HG03039 (cell line): ENCODE data around the gene ZNF362.

Source experiments
- ATAC-seq: cut with Tn5 transposase; IDR thresholded peaks from one replicate; pipeline ENCODE4 v1.9.1; 2021; ENCODE audit warnings: mild to moderate bottlenecking, moderate library complexity; ENCODE audit not compliant: unreplicated experiment

The ZNF362 gene

GRCh38 chr1:33341190-33341589 lies 84.9 kb downstream of the ZNF362 start:
- ATAC-seq: no peak

- ATAC-seq: no peak
Measured at GRCh38 chr1:33342041-33342723, 85.9 kb downstream of the ZNF362 start.

DNA sequence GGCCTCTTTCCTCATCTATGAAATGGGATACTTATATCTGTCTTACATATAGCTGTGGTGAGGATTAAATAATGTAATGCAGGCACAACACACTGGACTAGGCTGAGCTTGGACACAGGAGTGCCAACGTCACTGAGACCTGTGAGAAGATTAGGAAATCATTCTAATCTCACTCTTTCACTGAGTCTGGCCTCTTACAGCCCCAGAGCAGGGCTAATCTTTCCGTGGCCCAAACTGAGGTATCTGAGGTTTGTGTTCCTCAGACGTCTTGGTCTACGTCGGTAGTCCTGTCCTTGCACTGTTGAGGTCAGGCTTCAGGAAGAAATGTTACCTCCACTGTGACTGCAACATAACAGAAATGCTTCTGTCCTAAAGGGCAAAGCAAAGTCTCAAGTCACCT lies 87.2 kb downstream of the ZNF362 start:
- no peak for ATAC-seq

DNA sequence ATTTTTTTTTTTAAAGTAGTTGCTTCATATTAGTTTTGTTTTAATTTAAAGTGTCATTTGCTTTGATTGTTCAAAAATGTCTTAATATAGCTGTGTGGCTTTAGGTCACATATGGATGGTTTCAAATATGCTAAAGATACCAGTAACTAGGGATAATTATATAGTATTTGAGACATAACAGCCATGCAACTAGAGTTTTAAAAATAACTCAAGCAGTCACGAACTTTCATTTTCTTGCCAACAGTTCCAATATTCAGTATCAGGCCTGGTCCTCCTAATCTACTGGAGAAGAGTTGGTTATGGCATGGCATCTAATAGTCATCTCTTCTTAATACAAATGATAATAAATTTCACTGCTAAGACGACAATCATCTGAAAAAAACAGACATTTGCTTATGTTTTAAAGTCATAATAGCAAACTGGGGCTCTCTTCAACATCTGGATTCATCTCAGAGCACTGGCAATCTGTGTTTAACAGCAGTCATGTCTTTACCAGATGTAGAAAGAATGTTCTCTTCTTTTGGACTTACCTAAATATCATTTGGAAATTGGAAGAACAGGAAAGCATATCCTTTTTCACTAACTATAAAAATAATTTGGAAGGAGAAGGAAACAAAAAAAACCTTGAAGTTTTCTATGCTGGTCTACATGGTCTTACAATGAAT lies 88.7 kb downstream of the ZNF362 start:
- no peak for ATAC-seq

DNA sequence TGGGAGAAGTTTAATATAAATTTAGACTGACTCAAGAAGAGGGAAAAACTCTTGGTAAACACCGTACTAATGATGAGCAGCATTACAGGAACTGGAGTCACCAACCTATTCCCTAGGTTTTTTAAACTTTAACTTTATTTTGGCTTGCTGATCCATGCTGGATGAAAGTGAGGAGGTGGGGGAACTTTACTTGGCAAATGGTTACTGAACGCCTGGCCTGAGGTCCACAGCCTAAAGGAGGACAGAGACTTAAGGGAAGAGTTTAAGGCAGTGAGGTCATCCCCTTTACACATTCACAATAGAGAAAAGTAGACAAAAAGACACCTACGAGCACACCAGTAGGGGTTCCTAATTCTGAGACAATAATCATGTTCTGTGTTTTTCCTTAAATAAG lies 90.2 kb downstream of the ZNF362 start:
- ATAC-seq: no peak

- ATAC-seq: no peak
Measured at GRCh38 chr1:33346927-33347649, 90.8 kb downstream of the ZNF362 start.

GRCh38 chr1:33347650-33347992 lies 91.3 kb downstream of the ZNF362 start:
- ATAC-seq: no peak

DNA sequence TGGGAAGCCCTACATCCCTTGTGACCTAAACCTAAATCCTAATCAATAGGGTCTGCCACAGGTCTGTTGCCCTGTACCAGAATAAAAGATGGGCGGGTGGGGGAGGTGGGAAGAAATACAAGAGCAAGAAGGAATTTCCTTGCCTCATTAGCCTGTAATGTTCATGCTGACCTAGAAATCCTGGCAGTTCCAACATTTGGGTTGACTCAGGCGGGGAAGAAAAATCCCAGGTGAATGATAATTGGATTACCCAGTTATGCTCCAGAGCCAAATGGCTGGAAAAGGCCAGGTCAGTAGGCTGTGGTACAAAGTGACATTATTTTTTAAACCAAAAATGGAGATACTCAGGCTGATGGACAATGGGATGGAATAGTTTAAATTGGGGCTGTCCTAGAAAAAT lies 91.9 kb downstream of the ZNF362 start:
- no peak for ATAC-seq

DNA sequence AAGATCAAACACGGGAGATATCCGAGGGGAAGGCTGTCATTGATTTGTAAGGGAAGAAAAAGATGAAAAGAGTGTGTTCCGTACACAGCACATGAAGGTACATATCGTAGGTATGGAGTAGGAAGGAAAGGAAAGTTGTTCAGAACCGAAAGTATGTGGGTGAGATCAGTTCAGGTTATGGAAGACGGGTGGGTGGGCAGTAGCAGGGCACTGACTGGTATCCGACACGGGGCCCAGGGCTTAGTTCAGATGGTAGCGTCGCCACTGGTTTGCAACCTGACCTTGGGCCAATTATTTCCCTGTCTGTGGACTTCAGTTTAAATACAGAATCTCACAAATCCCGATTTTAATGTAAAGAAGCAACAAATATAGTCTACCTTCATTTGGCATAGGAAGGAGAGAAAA lies 92.4 kb downstream of the ZNF362 start:
- ATAC-seq: no peak

- peak; percentile 36 for ATAC-seq
Measured at GRCh38 chr1:33349081-33349759, 92.9 kb downstream of the ZNF362 start.

DNA sequence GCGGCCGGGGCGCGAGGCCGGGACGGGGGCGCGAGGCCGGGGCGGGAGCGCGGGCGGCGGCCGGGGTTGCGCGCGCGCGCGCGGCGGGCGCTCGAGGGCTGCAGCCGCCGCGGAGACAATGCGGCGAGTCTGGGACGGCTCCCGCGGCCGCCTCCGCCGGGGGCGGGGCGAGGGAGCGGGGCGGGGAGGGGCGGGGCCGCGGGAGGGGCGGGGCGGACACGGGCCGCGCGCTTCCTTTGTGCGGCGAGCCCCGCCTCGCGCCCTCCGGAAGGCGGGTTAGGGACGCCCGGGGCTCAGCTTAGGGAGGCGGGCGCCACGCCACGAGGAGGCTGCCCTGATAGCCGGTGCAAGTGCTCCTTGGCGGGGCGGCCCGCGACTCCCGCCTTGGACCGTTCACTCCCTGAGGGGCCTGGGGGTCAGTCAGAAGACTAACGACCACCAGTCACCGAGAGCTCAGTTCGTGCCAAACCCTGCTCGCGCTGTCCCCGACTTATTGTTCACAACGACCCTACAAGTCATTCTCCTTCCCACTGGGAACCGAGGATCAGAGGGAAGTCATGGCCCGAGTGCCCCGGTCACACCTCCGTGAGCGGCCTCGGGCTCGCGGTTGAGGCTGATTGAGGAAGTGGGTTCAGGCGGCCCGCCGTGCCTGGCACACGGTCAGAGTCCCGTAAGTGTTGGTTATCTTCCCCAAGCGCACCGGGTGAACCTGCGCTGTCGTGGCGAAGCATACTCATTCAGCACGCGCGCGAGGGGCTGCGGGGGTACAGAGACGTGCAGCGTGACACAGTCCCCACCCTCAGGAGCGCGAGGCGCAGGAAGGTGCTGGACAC lies 93.7 kb downstream of the ZNF362 start:
- ATAC-seq: peak; percentile 74
